ENCODE data around the gene MACROD2.

MACROD2 gene

GRCh38 chr20:14817101-14817500, 821.8 kb downstream of the MACROD2 start:
- no peak for DNase-seq (ENCODE audit: low spot score)

GRCh38 chr20:14820771-14821170, 825.5 kb downstream of the MACROD2 start:
- DNase-seq (ENCODE audit: low spot score), result no peak

GRCh38 chr20:14821251-14821650, 825.9 kb downstream of the MACROD2 start:
- DNase-seq (ENCODE audit: low spot score), result no peak

DNA sequence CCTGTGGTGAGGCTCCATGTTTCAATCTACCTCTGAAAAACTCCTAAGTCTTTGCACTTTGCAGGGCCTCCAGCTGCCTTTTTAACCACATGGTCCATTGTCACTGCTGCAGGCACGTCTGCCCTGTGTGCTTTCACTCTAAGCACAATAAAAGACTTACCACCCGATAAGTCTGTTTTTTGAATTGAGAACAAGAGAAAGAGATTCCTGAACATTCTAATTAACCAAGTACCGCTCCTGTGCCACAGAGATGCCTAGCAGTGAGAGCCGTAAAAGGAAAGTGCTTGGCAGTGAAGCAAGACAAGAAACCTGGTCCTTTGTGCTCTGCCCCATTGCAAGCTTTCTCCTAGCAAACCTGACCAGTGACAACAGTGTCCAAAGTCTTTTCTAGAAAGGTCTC, 829.7 kb downstream of the MACROD2 start:
- DNase-seq (ENCODE audit: low spot score), result no peak

DNA sequence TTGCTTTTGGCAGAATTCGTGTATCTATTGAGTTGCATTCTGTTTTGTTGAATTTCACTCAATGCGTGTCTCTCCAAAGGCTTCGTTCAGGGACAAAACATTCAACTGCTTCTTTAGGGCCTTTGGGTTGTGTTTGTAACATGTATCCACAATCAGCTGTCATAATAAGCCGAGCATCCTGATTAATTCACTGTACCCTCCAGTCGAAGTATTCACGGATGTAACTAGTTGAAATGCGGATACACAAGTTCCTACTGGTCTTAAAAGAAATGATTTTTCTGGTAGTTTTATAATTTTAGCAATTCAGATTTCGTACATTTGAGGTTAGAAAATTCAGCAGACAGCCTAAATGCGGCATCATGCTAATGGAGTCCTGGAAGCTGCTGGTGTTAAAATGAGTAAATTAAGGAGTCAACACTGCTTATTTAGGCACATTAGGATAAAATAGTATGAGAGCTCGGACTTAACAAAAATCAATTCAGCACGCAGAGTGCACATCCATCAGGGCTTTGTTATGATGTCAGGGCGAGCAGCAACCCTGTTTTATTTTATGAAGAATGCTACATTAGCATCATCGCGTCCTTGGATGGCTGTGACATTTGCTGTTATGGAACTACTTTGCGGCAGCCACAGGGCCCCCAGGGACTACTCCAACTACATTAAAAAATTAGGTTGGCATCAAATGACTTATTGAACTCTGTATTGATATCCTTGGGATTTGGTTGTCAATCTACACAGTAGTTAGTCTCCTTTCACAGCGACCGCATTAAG, 831.4 kb downstream of the MACROD2 start:
- no peak for DNase-seq (ENCODE audit: low spot score)

- DNase-seq (ENCODE audit: low spot score), result no peak
Observed at GRCh38 chr20:14828459-14828858, 833.1 kb downstream of the MACROD2 start.

GRCh38 chr20:14829906-14830305, 834.6 kb downstream of the MACROD2 start:
- DNase-seq (ENCODE audit: low spot score), result no peak

DNA sequence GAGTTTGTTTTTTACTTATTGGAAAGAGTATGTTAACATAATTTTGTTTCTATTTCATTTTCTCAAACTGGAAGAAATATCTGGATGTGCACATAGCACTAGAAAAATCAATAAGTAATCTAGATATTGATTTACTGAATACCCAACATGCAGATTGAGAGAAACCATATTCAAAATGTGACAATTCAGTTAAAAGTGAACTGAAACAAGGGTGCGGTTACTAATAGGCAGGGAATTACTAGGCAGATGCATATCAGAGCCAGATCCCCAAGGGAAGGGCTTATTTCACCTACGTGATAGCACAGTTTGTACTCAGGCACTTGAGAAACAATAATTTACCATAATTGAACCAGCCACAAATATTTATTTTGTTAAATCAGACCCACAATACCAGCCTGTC, 835.1 kb downstream of the MACROD2 start:
- DNase-seq (ENCODE audit: low spot score), result no peak

DNA sequence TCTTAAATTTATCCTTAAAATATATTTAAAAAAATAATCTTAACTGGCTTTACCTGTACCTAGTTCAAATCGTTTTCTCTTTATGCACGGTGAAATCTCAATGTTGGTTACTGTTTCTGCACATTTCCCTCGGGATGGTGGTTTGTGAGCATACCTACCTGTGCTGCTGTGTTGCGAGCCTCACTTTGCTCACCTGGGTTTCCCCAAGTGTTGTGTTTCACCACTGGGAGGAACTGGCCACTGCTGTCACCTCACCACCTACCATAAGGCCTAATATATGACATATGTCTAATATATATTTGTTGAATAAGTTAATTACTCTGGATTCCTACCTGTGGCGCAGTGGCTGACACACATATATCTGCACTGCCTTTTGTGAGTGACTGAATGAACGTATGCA, 835.6 kb downstream of the MACROD2 start:
- DNase-seq (ENCODE audit: low spot score), result no peak

- DNase-seq (ENCODE audit: low spot score), result no peak
Observed at GRCh38 chr20:14832630-14833029, 837.3 kb downstream of the MACROD2 start.

- DNase-seq (ENCODE audit: low spot score), result no peak
Observed at GRCh38 chr20:14838663-14839628, 843.6 kb downstream of the MACROD2 start.

DNA sequence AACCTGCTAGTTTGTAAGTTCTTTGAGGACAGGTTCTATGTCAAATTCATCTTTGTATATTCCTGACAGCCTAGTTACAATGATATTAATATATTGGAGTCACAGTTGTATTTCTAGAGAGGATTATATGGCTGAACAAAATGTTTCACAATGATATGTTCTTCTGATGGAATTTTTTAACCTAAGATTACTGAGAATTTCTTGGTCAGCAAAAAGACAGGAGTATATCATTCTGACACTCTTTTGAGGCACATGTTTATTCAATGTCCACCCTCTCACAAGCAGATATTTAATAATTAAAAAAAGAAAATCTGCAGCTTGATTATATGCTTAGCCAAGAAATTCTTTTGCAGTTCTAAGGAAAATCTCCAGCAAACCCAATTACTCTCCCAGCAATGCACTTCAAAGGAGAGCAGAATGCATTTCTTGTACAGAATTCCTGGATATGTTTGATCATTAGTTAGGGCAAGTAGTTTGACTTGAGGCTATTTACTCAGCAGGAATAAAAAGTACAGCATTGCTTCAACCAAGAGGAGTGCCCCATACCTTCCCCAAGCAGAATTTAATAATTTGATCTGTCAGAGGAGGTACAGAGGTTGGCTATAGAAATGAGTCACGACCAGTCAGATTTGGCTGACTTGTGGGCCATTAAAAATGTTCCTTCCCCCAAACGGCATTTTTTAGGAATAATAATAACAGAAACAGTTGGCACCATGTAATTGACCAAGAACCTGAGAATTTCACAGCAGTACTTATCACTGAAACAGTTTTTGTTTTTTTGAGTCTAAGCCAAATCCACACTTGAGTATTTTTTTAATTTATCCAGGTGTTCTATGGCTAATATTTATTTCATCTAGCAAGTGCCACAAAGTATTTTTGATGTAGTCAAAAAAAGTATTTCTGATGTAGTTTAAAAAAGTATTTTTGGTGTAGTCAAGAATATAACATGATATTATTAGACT, 850.2 kb downstream of the MACROD2 start:
- no peak for DNase-seq (ENCODE audit: low spot score)

GRCh38 chr20:14848806-14849205, 853.5 kb downstream of the MACROD2 start:
- peak; percentile 17 for DNase-seq (ENCODE audit: low spot score)

DNA sequence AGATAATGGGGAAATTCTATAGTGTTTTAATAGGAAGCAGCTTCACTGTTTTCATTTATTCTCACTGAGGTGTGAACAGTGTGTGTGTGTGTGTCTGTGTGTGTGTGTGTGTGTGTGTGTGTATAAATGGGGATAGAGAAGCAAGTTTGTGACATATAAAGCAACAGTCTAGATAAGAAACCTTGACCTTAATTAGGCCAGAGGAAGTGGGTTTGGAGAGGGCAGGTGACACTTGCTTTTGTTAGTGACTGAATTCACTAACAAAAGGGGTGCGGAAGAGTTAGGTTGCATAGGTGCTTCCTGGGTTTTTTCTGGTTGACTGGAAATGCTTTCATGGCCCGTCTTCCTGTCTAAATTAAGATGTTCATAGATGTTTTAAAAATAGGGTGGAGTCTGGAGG, 857.8 kb downstream of the MACROD2 start:
- DNase-seq (ENCODE audit: low spot score), result no peak

DNA sequence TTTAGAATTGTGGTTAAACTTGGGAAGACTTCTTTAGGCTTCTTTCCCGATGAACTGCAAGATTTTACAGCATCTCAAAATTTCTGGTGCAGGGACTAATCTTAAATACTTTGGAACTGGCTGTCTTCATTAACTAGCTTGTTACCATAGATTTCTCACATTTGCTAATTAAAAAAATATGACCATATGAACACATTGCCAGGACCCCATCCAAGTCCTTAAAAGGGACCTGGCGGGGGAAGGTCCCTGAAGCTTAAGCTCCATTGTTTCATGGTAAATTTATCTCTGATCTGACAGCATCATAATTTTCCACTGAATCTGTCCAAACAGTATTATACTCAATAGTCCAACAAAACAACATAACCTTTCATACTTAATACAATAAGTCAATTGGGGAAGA, 859.9 kb downstream of the MACROD2 start:
- no peak for DNase-seq (ENCODE audit: low spot score)

GRCh38 chr20:14859627-14860026, 864.3 kb downstream of the MACROD2 start:
- DNase-seq (ENCODE audit: low spot score), result no peak

DNA sequence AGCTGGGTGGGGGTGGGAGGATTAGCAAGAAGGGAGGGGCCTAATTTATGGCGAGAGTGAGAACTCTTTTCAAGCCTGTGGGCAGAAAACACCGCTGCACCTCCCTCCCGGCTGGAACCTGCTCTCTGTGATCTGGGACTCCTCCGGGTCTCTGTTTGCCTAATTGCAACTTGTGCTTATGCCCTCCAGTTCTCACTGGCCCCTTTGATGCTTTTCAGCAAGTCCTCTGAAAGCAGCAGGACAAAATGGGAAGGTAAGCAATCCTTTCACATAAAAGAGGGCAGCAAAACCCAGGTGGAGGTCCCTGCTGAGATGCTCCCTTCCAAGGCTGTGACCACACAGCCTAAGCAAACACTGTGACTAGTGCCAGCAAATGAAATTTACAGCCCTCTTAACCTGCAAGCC, 865.1 kb downstream of the MACROD2 start:
- no peak for DNase-seq (ENCODE audit: low spot score)

DNA sequence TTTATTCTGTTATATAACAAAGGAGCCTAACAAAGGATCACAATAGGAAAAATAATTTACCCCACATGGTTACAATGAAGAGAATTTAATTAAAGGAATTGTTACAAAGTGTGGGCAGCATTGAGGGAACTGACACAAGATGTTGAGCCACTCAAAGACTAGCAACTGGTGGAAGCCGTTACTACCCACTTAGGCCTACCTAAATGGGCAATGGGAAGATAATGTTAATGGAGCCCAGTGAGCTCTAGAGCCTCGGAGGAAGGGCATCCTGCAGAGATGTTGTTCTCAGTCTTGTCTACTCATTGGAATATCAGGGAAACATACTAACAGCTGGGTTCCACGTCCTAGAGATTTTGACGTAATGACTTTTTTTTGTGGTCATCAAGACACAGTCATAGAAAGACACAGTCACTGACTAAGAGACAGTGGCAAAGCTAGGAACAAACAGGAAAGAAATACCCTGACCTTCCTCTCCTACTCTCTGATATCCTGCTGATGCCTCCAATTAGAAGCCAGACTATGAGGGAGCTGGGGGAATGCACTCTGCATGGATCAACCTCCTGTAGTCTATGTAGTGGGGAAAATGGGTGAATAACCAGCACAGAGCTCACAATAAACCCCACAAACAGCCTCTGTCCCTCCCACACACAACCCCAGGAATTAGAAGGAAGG, 865.8 kb downstream of the MACROD2 start:
- no peak for DNase-seq (ENCODE audit: low spot score)

DNA sequence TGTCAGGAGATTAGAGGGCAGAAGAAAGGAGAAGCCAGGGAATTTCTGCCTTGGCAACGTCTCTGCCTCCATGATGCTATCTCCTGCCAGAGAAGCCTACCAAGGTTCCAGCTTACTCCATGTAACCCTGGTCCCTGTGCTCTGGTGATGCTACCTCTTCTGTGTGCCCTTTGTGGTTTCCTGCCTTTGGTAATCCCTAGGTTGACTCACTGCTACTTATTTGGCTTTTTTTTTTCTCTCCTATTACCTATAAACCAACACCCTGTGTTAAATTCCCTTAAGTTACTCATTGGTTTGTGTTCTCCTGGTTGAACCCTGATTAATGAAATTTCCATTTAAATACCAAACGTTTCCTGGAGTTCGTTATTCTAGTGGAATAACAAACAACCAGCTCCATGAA, 869.9 kb downstream of the MACROD2 start:
- DNase-seq (ENCODE audit: low spot score), result peak; percentile 88

- no peak for DNase-seq (ENCODE audit: low spot score)
Observed at GRCh38 chr20:14865731-14866130, 870.4 kb downstream of the MACROD2 start.

DNA sequence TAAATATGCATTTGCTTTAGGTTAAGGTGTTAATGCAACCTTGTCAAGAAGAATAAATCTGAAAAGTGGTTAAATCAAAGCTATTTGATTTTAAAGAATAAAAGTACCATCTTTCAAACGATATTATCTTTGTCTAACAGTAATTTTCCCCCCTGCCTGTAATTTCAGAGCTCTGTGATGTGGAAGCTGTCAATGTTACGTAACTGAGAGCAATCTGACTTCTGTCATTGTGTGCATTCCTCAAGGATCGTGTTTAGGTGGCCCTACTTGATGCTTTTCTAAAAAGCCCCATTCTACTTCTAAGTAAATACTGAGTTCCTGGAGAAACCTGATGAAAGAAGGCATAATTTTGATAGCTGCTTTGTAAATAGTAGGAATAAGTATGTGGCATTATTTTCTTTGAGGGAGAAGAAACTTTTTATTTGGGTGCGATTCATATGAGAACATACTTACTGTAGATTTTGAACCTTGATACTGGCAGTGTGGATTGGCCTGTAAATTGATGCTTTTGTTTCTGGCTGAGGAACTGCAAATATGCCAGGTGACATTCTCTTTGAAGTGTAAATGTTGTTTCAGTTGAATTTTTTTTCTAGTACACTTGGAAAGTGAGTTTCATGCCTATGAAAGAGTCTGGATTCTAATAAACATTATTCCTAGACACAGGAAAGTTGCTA, 871.7 kb downstream of the MACROD2 start:
- no peak for DNase-seq (ENCODE audit: low spot score)

Measured in kidney tubule cell (primary cell).